Body of pancreas (tissue), 4 donors: ENCODE measurements around the gene SRSF7. TPM values are rescaled to one million over a fixed set of nuclear protein-coding genes. Genes with fewer than 3 reads are reported as not detected.
A peak's percentile ranks its signal among the peaks of the same experiment; 100 is the strongest.

ENCODE experiments used
- ATAC-seq: fragments of 150-250 bp; one replicate; pipeline ENCODE4 v1.9.1; 2016
- DNase-seq, 4 donors: peaks; one replicate each; pipeline ENCODE4 v3.0.0-alpha.2; 2019
- H3K27ac ChIP-seq, 4 donors: fragments of 200-600 bp; sonication (generic); 1 replicate in 3 of 4; 2 replicates in 1 of 4; pipeline versions ENCODE4 v1.5.1 to v1.6.1; 2016 to 2019; ENCODE audit warnings: mild to moderate bottlenecking in 1 of 4, mixed read lengths in 1 of 4, moderate library complexity in 1 of 4
- H3K27me3 ChIP-seq, 2 donors: fragments of 200-600 bp; sonication (generic); one replicate each; pipeline ENCODE4 v1.6.0; 2016; ENCODE audit warnings: mild to moderate bottlenecking in 1 of 2
- H3K36me3 ChIP-seq, 2 donors: fragments of 200-600 bp; sonication (generic); replicated peaks in 1 of 2; 2 replicates each; pipeline ENCODE4 v1.5.1; 2016; ENCODE audit warnings: low read depth in 2 of 2; ENCODE audit not compliant: insufficient read depth in 1 of 2
- H3K4me1 ChIP-seq: fragments of 200-600 bp; sonication (generic); one replicate; pipeline ENCODE4 v1.6.0; 2016
- H3K4me3 ChIP-seq, 2 donors: fragments of 200-600 bp; sonication (generic); 1 replicate in 1 of 2; 2 replicates in 1 of 2; pipeline ENCODE4 v1.5.1; 2016 to 2019
- H3K9me3 ChIP-seq, 3 donors: fragments of 200-600 bp; sonication (generic); 1 replicate in 2 of 3; 2 replicates in 1 of 3; pipeline ENCODE4 v1.5.1; 2016
- POLR2A ChIP-seq, 3 donors: fragments of 450-650 bp; IDR thresholded peaks; one replicate each; pipeline ENCODE4 v1.6.1; 2016; ENCODE audit warnings: antibody characterized with exemption in 3 of 3, mild to moderate bottlenecking in 2 of 3
- WGBS, 2 donors: methylation state at CpG; one replicate each; pipeline ENCODE4 v1.1.5; 2017; 5-methylcytosine and 5-hydroxymethylcytosine counted together
- intact Hi-C: fragments of 100-400 bp; cut with DNase I; formaldehyde crosslinking; loops from one replicate; pipeline ENCODE4 v1.15.1; 2023
- total RNA-seq, 2 donors: library from RNA; depleted of rRNA; stranded (reverse); fragments of >200 nt; gene quantifications; one replicate each; pipeline ENCODE4 v1.1.0, GENCODE V29; 2016
- TF ChIP-seq, protein P1 (sequence below), 7 experiments: fragments of 450-650 bp in 4 of 7; fragments of 200-600 bp in 3 of 7; sonication (generic) in 3 of 7; IDR thresholded peaks; one replicate each; pipeline ENCODE4 v1.5.1; 2016 to 2019; ENCODE audit warnings: antibody characterized with exemption in 7 of 7

SRSF7 gene
- total RNA-seq, 2 donors from 2014 or later: 55.8 to 68.2 TPM

DNA sequence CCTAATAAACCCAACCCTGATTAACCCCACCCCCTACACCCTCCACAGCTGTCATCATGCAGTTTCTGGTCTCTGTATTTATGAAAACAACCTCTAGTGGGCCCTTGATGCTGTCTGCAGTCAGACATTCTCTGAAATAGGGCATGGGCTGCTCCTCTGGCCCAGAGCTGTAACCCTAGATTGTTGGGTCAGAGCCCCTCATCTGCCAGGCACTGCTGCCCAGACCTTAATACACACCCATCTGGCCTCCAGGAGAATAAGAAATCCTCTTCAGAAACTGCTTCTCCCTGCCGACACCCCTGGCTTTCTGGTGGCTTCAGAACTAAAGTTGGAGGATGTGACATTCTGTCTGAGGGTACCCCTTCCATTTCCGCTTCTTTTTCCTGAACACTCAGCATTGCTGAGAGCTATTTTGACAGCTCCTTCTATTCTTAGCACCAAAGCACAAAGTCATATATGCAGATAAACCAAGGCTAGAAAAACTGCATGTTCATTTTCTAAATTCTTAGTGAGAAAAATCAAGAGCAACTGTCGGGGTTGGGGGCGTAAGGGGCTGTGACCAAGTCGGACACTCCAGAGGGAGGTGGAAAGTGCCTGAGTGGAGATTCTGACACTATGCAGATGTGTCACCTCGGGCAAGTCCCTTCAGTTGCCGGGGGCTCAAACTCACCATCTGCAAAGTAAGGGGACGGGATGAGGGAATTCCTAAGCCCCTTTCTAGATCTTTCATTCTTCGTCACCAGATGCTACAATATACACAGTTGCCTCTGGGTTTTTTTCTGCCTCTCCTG lies 28.7 kb downstream of the SRSF7 start:
- Histone ChIP-seq H3K9me3 (no peaks in the 10 kb centered on the region), H3K27ac (peak overlapping the region in 3 of 4 donors; percentile 39 to 47 (median 40)), H3K27me3 (no peaks in the 10 kb centered on the region), H3K36me3 (no peaks in the 10 kb centered on the region), H3K4me3 (no peak overlapping the region), H3K4me1 (peaks cover 40% of the 10 kb centered on the region)
- 54 to 61% methylated on average over 9 of the region's 9 CpGs for WGBS, 2 donors
- intact Hi-C loops: loop anchor here (10.0 kb wide), 1 partner anchor 138 kb away; no protein-coding TSS in a partner anchor
- TF ChIP-seq, protein P1, sequence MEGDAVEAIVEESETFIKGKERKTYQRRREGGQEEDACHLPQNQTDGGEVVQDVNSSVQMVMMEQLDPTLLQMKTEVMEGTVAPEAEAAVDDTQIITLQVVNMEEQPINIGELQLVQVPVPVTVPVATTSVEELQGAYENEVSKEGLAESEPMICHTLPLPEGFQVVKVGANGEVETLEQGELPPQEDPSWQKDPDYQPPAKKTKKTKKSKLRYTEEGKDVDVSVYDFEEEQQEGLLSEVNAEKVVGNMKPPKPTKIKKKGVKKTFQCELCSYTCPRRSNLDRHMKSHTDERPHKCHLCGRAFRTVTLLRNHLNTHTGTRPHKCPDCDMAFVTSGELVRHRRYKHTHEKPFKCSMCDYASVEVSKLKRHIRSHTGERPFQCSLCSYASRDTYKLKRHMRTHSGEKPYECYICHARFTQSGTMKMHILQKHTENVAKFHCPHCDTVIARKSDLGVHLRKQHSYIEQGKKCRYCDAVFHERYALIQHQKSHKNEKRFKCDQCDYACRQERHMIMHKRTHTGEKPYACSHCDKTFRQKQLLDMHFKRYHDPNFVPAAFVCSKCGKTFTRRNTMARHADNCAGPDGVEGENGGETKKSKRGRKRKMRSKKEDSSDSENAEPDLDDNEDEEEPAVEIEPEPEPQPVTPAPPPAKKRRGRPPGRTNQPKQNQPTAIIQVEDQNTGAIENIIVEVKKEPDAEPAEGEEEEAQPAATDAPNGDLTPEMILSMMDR (IDR thresholded peaks at IDR 0.05): no peak
- TF ChIP-seq POLR2A (IDR thresholded peaks at IDR 0.05): no peak
- DNase-seq (no peak), ATAC-seq (no peak)

DNA sequence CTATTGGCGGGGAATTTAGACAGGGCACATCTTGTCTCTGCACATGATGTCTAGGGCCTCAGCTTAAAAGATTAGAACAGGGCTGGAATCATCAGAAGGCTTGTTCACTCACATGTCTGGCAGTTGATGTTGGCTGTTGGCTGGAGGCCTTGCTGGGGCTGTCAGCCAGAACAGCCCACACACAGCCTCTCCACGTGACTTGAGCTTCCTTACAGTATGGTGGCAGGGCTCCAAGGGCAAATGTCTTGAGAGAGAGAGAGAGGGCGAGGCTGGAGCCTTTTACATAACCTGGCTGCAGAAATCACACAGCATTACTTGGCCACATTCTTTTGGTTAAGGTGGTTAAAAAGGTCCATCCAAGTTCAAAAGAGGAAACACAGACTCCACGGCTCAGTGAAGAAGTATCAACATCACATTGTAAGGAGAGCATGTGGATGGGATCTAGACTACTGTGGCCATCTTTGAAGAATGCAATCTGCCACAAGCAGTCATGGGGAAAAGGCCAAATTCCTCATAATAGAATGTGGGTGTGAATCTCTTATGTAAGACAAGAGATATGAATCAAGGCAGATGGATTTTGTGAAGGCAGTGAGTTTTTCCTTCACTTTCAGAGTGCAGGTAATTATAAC lies 30.4 kb downstream of the SRSF7 start:
- ATAC-seq (peak; percentile 85), DNase-seq (peak; percentile 66 to 82 (median 78))
- intact Hi-C loops: loop anchor here (10.0 kb wide), 1 partner anchor 136 kb away; no protein-coding TSS in a partner anchor
- peak overlapping the region in 1 of 4 donors; percentile 31 for H3K27ac ChIP-seq
- TF ChIP-seq, protein P1 (IDR thresholded peaks at IDR 0.05): no peak
- no peak for TF ChIP-seq POLR2A (IDR thresholded peaks at IDR 0.05)
- no peaks in the 10 kb centered on the region for H3K27me3 ChIP-seq
- no peaks in the 10 kb centered on the region for H3K36me3 ChIP-seq
- WGBS, 2 donors: 32 to 48% methylated on average over 3 to 4 of the region's 4 CpGs
- H3K4me1 ChIP-seq: peaks cover 40% of the 10 kb centered on the region
- H3K9me3 ChIP-seq: no peaks in the 10 kb centered on the region
- H3K4me3 ChIP-seq: no peak overlapping the region

DNA sequence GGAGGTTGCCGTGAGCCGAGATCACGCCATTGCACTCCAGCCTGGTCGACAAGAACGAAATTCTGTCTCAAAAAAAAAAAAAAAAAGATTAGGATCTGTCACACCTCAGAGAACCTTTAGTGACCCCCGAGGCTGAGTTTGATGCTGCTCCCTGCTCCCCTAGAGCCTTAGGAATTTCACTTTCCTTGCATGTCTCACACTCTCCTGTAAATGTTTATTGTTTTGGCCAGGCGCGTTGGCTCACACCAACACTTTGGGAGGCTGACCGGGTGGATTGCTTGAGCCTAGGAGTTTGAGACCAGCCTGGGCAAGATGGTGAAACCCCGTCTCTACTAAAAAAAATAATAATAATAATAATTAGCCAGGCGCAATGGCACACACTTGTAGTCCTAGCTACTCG lies 31.5 kb downstream of the SRSF7 start:
- H3K9me3 ChIP-seq: no peaks in the 10 kb centered on the region
- no peak for DNase-seq
- no peak overlapping the region for H3K4me3 ChIP-seq
- no peak overlapping the region for H3K27ac ChIP-seq
- no peak for ATAC-seq
- no peaks in the 10 kb centered on the region for H3K36me3 ChIP-seq
- H3K27me3 ChIP-seq: no peaks in the 10 kb centered on the region
- intact Hi-C loops: loop anchor here (10.0 kb wide), 1 partner anchor 135 kb away; no protein-coding TSS in a partner anchor
- peaks cover 40% of the 10 kb centered on the region for H3K4me1 ChIP-seq
- TF ChIP-seq, protein P1 (IDR thresholded peaks at IDR 0.05): no peak
- TF ChIP-seq POLR2A (IDR thresholded peaks at IDR 0.05): no peak
- WGBS, 2 donors: 93 to 94% methylated on average over 12 of the region's 12 CpGs

DNA sequence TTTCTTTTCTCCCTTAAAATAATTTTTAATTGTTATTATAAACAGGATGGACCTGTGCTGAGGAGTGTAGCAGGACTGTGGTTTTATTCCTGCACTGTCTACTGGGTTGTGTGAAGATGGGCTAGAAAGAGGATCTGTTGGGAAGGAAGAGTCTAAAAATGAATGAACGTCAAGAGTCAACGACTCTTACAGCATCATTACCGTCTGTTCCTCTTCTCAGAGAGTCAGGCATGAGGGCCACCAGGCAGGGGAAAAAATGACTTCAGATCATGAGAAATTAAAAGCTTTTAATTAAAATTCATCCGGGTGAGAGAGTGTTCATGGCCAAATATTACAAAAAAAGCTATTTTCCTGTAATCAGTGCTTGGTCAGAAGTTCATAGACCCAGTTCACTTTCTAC lies 32.6 kb downstream of the SRSF7 start:
- no peaks in the 10 kb centered on the region for H3K9me3 ChIP-seq
- DNase-seq (no peak), ATAC-seq (no peak)
- TF ChIP-seq POLR2A (IDR thresholded peaks at IDR 0.05): no peak
- TF ChIP-seq, protein P1 (IDR thresholded peaks at IDR 0.05): no peak
- WGBS, 2 donors: 78 to 86% methylated on average over 4 of the region's 4 CpGs
- no peak overlapping the region for H3K4me3 ChIP-seq
- no peaks in the 10 kb centered on the region for H3K36me3 ChIP-seq
- H3K27ac ChIP-seq: no peak overlapping the region
- intact Hi-C loops: no loop called here
- H3K4me1 ChIP-seq: peaks cover 42% of the 10 kb centered on the region
- H3K27me3 ChIP-seq: no peaks in the 10 kb centered on the region
